ENCODE results near the gene KLHL11. TPM values are rescaled to one million over a fixed set of nuclear protein-coding genes. Genes with fewer than 3 reads are reported as not detected.

KLHL11 gene
- total RNA-seq, 1 experiment from 2014 or later: 14.5 TPM

- TF ChIP-seq CTCF (conservative IDR thresholded peaks at IDR 0.05) (no peak), EZH2 (IDR thresholded peaks at IDR 0.05; ENCODE audit: low read depth) (no peak)
- no peaks in the 10 kb centered on the region for H3K79me2 ChIP-seq (ENCODE audit: low read depth)
- H3F3A ChIP-seq (ENCODE audit: insufficient read depth, low read depth): peaks cover 17% of the 10 kb centered on the region; the same call in 1 of the 2 replicates
- intact Hi-C loops (cut with micrococcal nuclease; ENCODE audit: unreplicated experiment): no loop called here
- peaks cover 3% of the 10 kb centered on the region; the same call in 1 of the 2 replicates for H4K20me1 ChIP-seq (ENCODE audit: insufficient read depth)
- no peak overlapping the region for H2AFZ ChIP-seq
- CTCF ChIA-PET: interaction anchor here (0.6 kb wide), 1 partner anchor 357 kb away, joined by 5 read pairs; no protein-coding TSS in a partner anchor
- no peak overlapping the region for H3K27ac ChIP-seq
- H3K4me1 ChIP-seq (replicated peaks; ENCODE audit: insufficient read depth): no peaks in the 10 kb centered on the region
- BruUV-seq (replicated peaks): no TSS peak
- H3K36me3 ChIP-seq (ENCODE audit: low read depth): peaks cover 30% of the 10 kb centered on the region
- no peak for DNase-seq
- no peaks in the 10 kb centered on the region for H3K9me3 ChIP-seq (ENCODE audit: insufficient read depth, low read depth)
- no peak overlapping the region for H3K4me3 ChIP-seq
- H3K4me2 ChIP-seq: no peak overlapping the region
- H3K27me3 ChIP-seq (ENCODE audit: insufficient read depth, low read depth): no peaks in the 10 kb centered on the region
- POLR2A ChIA-PET (ENCODE audit: unreplicated experiment): no interaction called here
- H3K9me2 ChIP-seq (ENCODE audit: insufficient read depth): no peaks in the 10 kb centered on the region
These were observed 41.4 kb upstream of the KLHL11 start for GRCh38 chr17:41906465-41907184.

GRCh38 chr17:41905172-41905571 lies 39.9 kb upstream of the KLHL11 start:
- ChIA-PET CTCF (no interaction called here), POLR2A (ENCODE audit: unreplicated experiment) (no interaction called here)
- H3K79me2 ChIP-seq (ENCODE audit: low read depth): no peaks in the 10 kb centered on the region
- no peak for DNase-seq
- TF ChIP-seq EZH2 (IDR thresholded peaks at IDR 0.05; ENCODE audit: low read depth): no peak
- no peak for TF ChIP-seq CTCF (conservative IDR thresholded peaks at IDR 0.05)
- no peaks in the 10 kb centered on the region for H3K9me3 ChIP-seq (ENCODE audit: insufficient read depth, low read depth)
- H3K36me3 ChIP-seq (ENCODE audit: low read depth): peaks cover 27% of the 10 kb centered on the region; the same call in 1 of the 2 replicates
- H4K20me1 ChIP-seq (ENCODE audit: insufficient read depth): peaks cover 3% of the 10 kb centered on the region; the same call in 1 of the 2 replicates
- H2AFZ ChIP-seq: no peak overlapping the region
- no peaks in the 10 kb centered on the region for H3K4me1 ChIP-seq (replicated peaks; ENCODE audit: insufficient read depth)
- no peaks in the 10 kb centered on the region for H3K27me3 ChIP-seq (ENCODE audit: insufficient read depth, low read depth)
- peaks cover 18% of the 10 kb centered on the region; the same call in 1 of the 2 replicates for H3F3A ChIP-seq (ENCODE audit: insufficient read depth, low read depth)
- BruUV-seq (replicated peaks): no TSS peak
- intact Hi-C loops (cut with micrococcal nuclease; ENCODE audit: unreplicated experiment): no loop called here
- H3K9me2 ChIP-seq (ENCODE audit: insufficient read depth): no peaks in the 10 kb centered on the region
- H3K4me3 ChIP-seq: no peak overlapping the region
- H3K4me2 ChIP-seq: no peak overlapping the region
- H3K27ac ChIP-seq: no peak overlapping the region

- no peak overlapping the region for H3K27ac ChIP-seq
- TF ChIP-seq CTCF (conservative IDR thresholded peaks at IDR 0.05) (no peak), EZH2 (IDR thresholded peaks at IDR 0.05; ENCODE audit: low read depth) (no peak)
- POLR2A ChIA-PET (ENCODE audit: unreplicated experiment): interaction anchor here (0.7 to 0.8 kb wide), 2 partner anchors 26 to 202 kb away, joined by 5 to 21 read pairs; partner anchors contain the start of gene ODAD4
- CTCF ChIA-PET: no interaction called here
- no peaks in the 10 kb centered on the region for H3K9me3 ChIP-seq (ENCODE audit: insufficient read depth, low read depth)
- no peak for DNase-seq
- peaks cover 18% of the 10 kb centered on the region; the same call in 1 of the 2 replicates for H3F3A ChIP-seq (ENCODE audit: insufficient read depth, low read depth)
- intact Hi-C loops (cut with micrococcal nuclease; ENCODE audit: unreplicated experiment): no loop called here
- H3K36me3 ChIP-seq (ENCODE audit: low read depth): peaks cover 20% of the 10 kb centered on the region; the same call in 1 of the 2 replicates
- BruUV-seq (replicated peaks): no TSS peak
- H3K4me2 ChIP-seq: no peak overlapping the region
- H3K4me1 ChIP-seq (replicated peaks; ENCODE audit: insufficient read depth): no peaks in the 10 kb centered on the region
- H3K79me2 ChIP-seq (ENCODE audit: low read depth): no peaks in the 10 kb centered on the region
- H3K4me3 ChIP-seq: no peak overlapping the region
- H3K27me3 ChIP-seq (ENCODE audit: insufficient read depth, low read depth): no peaks in the 10 kb centered on the region
- no peaks in the 10 kb centered on the region for H3K9me2 ChIP-seq (ENCODE audit: insufficient read depth)
- H4K20me1 ChIP-seq (ENCODE audit: insufficient read depth): peaks cover 3% of the 10 kb centered on the region; the same call in 1 of the 2 replicates
- no peak overlapping the region for H2AFZ ChIP-seq
These were observed 39.1 kb upstream of the KLHL11 start for GRCh38 chr17:41904242-41904841.

All from PC-9 (cell line).